ENCODE results near the gene COG3.
"Not testable (repeated sequence)": the region's sequence is repeated elsewhere in the genome, so short reads cannot be mapped to it uniquely, and the experiment has no call there.

Gene COG3

DNA sequence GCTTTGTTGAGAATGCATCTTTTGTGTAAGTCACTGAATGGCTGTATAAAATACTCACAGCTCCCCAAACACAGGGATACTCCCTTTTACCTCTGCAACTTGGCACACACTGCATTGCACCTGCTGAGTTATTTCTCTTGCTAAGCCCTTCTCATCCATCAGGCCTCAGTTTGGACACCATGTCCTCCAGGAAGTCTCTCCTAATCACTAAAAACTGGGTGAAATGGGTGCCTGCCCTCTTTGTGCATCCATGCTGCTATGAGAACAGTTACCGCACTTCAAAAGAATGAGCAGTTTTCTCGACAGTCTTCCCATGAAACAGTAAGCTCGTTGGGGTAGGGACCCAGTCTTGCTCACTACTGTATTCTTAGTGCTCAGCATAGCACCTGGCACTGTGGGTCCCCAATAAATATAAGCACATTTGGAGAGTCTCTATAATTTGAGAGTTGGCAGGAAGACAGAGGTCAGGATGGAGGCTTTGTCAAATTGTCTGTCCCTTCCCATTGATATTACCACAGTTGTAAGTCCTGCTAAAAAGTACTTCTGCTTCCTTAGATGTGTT lies 41.9 kb upstream of the COG3 start:
- no peak for TF ChIP-seq ZFX (IDR thresholded peaks at IDR 0.05)
- H3K27ac ChIP-seq, result no peak overlapping the region

DNA sequence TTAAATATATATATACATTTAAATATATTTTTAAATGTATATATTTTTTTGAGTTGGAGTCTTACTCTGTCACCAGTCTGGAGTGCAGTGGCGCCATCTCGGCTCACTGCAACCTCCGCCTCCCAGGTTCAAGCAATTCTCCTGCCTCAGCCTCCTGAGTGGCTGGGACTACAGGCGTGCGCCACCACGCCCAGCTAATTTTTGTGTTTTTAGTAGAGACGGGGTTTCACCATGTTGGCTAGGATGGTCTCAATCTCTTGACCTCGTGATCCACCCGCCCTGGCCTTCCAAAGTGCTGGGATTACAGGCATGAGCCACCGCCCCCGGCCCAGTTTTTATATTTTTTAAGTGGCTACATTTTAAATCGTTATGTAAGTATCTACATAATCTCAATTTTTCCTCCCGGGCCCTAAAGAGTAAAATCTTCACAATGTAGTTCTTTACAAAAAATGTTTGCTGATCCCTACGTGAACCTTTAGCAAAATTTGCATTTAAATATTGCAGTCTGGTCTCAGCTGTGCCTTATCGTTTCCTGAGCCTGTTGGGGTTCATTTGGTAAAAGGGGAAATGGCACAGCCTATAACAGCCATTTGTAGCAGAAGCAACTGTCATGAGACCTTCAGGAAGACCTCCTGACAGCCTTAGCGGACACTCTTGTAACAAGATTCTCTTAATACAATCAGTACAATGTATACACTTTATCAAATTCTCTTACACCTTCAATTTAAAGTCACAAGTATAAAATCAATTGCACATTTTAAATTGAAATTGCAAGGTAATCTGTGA lies 38.5 kb upstream of the COG3 start:
- not testable (repeated sequence) for H3K27ac ChIP-seq

DNA sequence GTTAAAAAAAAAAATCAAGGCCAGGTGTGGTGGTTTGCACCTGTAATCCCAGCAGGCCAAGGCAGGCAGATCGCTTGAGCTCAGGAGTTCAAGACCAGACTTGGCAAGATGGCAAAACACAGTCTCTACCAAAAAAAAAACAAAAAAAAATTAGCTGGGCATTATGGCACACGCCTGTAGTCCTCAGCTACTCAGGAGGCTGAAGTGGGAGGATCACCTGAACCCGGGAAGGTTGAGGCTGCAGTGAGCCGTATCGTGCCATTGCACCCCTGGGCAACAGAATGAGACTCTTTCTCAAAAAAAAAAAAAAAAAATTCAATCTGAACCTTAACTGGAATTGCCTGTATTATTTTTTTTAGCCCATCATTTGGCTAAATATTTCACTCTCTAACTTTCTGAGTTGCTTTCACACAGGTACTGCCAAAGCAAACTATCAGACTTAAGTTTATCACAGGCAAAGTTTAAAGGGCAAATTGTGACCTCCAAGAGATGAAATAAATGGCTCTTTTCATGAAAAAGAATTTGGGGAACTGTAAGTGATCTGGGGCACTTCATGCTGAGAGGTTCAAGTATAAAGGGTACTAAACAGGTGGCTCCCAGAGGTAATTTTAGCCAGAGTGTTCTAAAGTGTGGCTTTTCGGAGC lies 31.9 kb upstream of the COG3 start:
- TF ChIP-seq ZFX (IDR thresholded peaks at IDR 0.05), result no peak
- TF ChIP-seq, protein P1, sequence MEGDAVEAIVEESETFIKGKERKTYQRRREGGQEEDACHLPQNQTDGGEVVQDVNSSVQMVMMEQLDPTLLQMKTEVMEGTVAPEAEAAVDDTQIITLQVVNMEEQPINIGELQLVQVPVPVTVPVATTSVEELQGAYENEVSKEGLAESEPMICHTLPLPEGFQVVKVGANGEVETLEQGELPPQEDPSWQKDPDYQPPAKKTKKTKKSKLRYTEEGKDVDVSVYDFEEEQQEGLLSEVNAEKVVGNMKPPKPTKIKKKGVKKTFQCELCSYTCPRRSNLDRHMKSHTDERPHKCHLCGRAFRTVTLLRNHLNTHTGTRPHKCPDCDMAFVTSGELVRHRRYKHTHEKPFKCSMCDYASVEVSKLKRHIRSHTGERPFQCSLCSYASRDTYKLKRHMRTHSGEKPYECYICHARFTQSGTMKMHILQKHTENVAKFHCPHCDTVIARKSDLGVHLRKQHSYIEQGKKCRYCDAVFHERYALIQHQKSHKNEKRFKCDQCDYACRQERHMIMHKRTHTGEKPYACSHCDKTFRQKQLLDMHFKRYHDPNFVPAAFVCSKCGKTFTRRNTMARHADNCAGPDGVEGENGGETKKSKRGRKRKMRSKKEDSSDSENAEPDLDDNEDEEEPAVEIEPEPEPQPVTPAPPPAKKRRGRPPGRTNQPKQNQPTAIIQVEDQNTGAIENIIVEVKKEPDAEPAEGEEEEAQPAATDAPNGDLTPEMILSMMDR (conservative IDR thresholded peaks at IDR 0.05), result no peak
- H3K27ac ChIP-seq, result no peak overlapping the region

DNA sequence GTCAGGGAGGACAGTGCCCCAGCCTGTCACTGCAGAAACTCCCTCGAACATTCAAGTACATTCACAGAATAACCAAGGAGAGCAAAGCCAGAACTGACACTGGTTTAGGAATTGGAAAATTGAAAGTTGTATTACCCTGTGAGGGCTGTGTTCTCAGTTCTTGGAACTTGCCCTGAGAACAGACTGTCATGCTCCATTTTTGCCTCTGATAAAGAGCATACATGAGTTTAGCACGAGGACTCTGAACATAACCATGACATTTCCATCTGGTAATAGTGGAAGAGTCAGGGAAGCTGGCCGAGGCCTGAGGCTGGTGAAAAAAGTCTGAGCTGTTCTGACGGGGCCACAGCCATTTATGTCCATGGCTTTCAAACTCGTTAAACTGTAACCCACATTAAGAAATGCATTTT lies 31.4 kb upstream of the COG3 start:
- TF ChIP-seq ZFX (IDR thresholded peaks at IDR 0.05), result no peak
- TF ChIP-seq, protein P1 (conservative IDR thresholded peaks at IDR 0.05), result no peak
- 0 out of 2 replicates have a peak overlapping the region, but pooled peaks have one; percentile 44 for H3K27ac ChIP-seq

DNA sequence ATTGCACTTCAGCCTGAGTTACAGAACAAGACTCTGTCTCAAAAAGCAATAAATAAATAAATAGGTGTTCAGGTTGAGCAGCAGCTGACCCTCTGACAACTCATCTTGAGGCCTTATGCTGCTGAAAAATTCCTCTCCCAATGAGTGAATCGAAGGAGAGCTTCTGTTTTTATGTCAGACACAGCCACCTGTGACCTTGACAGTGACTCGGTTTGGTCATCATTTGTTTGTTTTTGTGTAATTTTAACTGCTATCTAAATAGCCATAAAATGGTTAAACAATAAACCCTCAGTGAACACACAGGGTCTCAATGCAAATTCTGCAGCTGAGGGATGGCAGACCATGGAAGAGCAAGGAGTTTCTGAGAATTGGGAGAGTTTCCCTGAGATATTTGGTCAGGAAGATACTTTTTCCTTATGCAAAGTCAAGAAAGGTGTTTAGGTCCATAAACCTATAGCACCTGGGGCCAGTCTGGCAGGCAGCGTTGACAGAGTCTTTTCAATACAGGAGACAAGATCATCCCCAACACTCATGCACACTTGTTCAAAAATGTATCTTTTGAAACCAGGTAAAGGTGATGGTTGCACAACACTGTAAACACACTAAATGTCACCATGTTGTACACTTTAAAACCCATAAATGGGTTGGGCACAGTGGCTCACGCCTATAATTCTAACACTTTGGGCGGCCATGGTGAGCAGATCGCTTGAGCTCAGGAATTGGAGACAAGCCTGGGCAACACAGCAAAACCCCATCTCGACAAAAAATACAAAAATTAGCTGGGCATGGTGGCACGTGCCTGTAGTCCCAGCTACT lies 30.0 kb upstream of the COG3 start:
- TF ChIP-seq ZFX (IDR thresholded peaks at IDR 0.05), result no peak
- TF ChIP-seq, protein P1 (conservative IDR thresholded peaks at IDR 0.05), result no peak
- peak overlapping the region; percentile 44 for H3K27ac ChIP-seq

DNA sequence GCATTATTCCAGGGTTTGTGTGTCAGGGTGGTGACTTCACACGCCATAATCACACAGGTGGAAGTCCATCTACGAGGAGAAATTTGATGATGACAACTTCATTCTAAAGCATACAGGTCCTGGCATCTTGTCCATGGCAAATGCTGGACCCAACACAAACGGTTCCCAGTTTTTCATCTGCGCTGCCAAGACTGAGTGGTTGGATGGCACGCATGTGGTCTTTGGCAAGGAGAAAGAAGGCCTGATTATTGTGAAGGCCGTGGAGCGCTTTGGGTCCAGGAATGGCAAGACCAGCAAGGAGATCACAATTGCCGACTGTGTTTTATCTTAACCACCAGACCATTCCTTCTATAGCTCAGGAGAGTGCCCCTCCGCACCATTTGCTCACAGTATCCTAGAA lies 28.4 kb upstream of the COG3 start:
- H3K27ac ChIP-seq, result no peak overlapping the region
- TF ChIP-seq, protein P1 (conservative IDR thresholded peaks at IDR 0.05), result no peak
- TF ChIP-seq ZFX (IDR thresholded peaks at IDR 0.05), result no peak

DNA sequence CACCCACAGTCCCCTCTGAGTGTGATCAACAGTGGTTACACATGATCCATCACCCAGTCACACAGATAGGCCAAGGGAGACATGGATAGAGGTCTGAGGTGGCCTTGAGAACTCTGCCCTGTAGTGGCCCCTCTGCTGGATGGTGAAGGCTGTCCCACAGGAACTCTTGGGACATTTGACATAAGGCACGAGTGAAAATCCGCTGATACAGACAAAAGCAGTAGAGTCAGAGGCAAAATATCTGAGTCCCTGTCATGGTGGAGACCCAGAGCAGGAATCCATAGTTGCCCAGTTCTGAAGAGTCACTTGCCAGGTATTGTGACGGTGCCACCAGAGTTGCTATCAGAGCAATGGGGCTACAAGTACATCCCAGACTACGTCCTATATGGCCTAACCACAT lies 27.8 kb upstream of the COG3 start:
- H3K27ac ChIP-seq, result no peak overlapping the region
- TF ChIP-seq ZFX (IDR thresholded peaks at IDR 0.05), result no peak
- TF ChIP-seq, protein P1 (conservative IDR thresholded peaks at IDR 0.05), result no peak

DNA sequence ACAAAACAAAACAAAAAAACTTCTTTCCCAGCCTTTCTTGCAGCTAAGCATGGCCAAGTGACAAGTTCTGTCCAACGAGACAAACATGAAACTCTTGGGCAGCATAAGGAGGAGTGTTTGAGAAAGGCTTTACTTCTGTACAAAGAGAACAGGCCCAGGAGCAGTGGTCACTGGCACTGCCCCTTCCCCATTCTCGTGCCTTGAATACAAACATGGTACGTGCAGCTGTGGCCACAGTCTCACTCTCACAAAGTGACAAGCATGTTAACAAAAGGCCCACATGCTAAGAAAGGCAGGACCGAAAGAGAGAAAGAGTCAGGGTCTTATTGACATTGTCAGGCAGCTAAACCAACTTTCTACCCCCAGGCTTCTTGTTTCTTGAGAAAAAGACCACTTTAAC lies 26.8 kb upstream of the COG3 start:
- H3K27ac ChIP-seq, result no peak overlapping the region
- TF ChIP-seq, protein P1 (conservative IDR thresholded peaks at IDR 0.05), result no peak
- no peak for TF ChIP-seq ZFX (IDR thresholded peaks at IDR 0.05)

All from C4-2B (cell line).